AG09319 (cell line): ENCODE measurements around the gene CDCA4.

ENCODE experiments used
- DNase-seq: peaks from one replicate; pipeline ENCODE4 v3.0.0-alpha.2; 2010; ENCODE audit warnings: low read depth; ENCODE audit errors: extremely low read depth
- TF ChIP-seq, protein P1 (sequence below): IDR thresholded peaks from 2 replicates; pipeline ENCODE4 v1.5.1; 2011; ENCODE audit warnings: low read depth, mild to moderate bottlenecking, inconsistent platforms, low read length, moderate library complexity

CDCA4 gene

DNA sequence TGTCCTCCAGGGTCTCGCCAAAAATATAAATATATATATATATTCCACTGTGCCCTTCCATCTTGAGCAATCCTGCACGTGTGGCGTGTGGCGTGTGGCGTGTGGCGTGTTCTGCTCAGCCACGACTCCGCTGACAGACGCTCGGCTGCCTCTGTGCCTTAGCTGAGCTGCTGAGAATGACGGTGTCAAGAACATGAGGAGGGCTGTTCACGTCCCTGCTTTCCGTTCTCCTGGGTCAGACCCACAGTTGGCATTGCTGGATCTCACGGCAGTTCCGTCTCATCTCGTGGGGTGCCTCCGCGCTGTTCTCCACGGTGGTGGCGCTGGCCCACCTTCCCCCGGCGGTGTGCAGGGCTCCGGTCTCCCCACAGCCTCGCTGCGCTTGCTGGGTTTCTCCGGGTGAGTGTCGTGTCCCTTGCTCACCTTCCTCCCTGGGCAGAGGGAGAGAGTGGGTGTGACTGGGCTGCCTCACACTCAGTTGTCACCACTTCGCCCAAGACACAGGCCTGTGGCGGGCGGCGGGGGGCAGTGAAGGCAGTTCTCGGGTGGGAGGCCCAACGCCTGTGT is 34.9 kb upstream of the CDCA4 start:
- TF ChIP-seq, protein P1, sequence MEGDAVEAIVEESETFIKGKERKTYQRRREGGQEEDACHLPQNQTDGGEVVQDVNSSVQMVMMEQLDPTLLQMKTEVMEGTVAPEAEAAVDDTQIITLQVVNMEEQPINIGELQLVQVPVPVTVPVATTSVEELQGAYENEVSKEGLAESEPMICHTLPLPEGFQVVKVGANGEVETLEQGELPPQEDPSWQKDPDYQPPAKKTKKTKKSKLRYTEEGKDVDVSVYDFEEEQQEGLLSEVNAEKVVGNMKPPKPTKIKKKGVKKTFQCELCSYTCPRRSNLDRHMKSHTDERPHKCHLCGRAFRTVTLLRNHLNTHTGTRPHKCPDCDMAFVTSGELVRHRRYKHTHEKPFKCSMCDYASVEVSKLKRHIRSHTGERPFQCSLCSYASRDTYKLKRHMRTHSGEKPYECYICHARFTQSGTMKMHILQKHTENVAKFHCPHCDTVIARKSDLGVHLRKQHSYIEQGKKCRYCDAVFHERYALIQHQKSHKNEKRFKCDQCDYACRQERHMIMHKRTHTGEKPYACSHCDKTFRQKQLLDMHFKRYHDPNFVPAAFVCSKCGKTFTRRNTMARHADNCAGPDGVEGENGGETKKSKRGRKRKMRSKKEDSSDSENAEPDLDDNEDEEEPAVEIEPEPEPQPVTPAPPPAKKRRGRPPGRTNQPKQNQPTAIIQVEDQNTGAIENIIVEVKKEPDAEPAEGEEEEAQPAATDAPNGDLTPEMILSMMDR, result no peak
- DNase-seq, result no peak

DNA sequence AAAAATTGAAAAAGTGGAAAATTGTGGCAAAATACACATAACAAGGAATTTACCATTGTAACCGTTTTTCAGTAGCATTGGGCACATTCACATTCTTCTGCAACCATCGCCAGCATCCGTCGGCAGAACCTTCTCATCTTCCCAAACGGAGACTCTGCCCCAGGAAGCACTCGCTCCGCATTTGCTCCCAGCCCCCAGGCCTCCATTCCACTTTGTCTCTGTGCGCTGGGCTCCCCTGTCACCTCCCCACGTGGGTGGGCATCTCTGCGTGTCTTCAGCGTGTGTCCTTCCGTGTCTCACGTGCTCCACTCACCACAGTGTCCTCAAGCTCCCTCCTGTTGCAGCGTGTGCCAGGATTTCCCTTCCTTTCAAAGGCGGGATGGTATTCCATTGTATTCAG is 34.5 kb upstream of the CDCA4 start:
- TF ChIP-seq, protein P1, result no peak
- no peak for DNase-seq

DNA sequence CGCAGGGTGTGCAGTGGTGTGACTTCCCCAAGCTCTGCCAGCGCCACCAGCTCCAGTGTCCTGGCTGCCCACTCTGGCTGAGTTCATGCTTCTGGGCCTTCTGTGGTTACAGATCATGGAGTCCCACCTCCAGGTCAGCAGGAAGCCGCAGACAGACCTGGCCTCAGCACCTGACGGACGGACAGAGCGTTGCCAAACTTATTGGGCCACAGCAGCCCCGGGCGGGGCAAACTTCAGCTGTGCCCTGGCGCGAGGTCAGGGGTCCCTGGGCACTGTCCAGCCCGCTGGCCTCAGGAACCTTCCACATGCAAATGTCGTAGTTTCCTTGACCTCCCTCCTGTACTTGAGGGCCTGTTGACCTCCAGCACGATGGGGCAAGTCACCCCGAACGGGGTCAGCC is 33.1 kb upstream of the CDCA4 start:
- no peak for DNase-seq
- TF ChIP-seq, protein P1, result no peak

DNA sequence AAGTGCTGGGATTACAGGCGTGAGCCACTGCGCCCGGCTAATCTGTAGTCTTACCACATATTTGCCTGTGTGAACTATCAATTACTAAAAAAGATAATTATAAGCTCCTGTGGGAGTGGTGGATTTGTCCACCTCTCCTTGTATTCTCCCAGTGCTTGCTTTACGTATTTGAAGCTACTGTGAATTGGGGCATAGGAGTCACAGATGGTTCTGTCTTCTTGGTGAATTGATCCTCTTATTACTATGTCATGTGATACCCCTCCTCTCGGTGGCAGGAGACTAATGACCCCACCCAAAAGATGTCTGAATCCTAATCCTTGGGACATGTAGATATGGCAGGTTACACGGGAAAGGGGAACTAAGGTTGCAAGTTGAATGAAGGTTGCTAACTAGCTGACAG is 32.5 kb upstream of the CDCA4 start:
- TF ChIP-seq, protein P1, result no peak
- no peak for DNase-seq

DNA sequence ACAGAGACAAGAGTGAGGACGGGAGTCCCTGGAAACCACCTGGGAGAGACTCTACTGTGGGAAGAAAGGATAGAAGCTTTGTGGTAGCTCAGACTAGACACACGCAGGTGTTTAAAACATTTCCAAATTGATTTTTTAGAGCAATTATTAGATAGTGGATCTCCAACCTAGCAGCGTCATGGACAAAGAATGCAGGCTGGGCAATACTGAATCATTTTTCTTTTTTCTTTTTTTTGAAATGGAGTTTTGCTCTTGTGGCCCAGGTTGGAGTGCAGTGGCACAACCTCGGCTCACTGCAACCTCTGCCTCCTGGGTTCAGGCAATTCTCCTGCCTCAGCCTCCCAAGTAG is 31.2 kb upstream of the CDCA4 start:
- no peak for DNase-seq
- TF ChIP-seq, protein P1, result no peak

DNA sequence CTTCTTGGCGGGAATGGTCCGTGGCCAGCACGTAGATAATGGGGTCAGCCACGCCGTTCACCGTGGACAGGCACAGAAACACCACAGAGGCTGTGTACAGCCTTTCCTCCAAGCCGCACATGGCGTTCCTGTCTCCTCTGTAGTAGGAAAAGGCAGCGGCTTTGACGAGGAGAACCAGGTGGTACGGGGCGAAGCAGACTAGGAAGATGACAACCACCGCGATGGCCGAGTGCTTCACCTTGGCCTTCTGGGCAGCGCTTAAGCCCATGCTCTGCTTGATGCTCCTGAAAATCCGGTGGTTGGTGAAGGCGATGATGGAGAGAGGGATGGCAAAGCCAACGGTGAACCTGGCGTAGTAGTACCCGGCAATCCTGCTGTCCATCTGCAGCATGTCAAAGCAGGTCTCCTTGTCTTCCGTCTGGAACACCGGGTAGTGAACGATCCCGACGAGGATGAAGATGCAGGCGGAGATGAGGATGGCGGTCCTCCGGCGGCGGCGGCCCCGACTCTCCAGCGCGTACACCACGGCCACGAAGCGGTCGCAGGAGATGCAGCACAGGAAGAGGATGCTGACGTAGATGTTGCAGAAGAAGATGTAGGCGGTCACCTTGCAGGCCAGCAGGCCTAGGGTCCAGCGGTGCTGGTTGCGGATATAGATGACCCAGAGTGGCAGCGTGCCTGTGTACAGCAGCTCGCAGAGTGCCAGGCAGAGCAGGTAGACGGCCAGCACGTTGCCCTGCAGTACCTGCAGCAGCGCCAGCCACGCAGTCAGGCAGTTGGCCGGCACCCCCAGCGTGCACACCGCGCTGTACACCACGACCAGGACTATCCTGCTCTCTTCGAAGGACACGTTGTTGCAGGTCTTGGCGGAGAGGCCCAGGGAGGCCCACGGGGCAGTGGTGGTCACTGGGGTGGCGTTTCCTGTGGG is 30.6 kb upstream of the CDCA4 start:
- no peak for DNase-seq
- TF ChIP-seq, protein P1, result no peak

DNA sequence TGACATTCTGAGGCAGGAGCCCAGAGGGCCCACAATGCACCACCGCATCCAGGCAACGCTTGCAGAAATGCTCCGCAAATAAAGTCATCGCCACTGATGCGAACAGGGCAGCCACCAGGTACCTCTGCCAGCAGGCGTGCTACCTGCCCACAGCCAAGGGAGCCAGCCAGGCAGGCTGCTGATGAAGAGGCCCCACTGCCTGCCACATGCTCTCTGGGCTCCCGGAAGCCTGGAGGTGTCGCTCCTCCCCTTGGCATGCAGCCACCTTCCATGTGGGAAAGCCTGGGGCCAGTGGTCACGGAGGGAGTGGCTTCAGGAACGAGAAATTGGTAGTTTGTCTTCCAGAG is 29.6 kb upstream of the CDCA4 start:
- DNase-seq, result no peak
- TF ChIP-seq, protein P1, result no peak
